ENCODE results near the gene SETD5.

The SETD5 gene

GRCh38 chr3:9387322-9387655, 10.1 kb upstream of the SETD5 start:
- no peak for DNase-seq (ENCODE audit: extremely low read depth, low read depth)
- TF ChIP-seq CTCF (IDR thresholded peaks at IDR 0.05; ENCODE audit: low read depth, low read length, missing control alignments) = no peak
- no peak overlapping the region for H3K4me3 ChIP-seq (replicated peaks; ENCODE audit: low read depth, low read length)

GRCh38 chr3:9388142-9388541, 9.3 kb upstream of the SETD5 start:
- TF ChIP-seq CTCF (IDR thresholded peaks at IDR 0.05; ENCODE audit: low read depth, low read length, missing control alignments) = no peak
- no peak overlapping the region for H3K4me3 ChIP-seq (replicated peaks; ENCODE audit: low read depth, low read length)
- no peak for DNase-seq (ENCODE audit: extremely low read depth, low read depth)

- no peak for DNase-seq (ENCODE audit: extremely low read depth, low read depth)
- TF ChIP-seq CTCF (IDR thresholded peaks at IDR 0.05; ENCODE audit: low read depth, low read length, missing control alignments) = no peak
- no peak overlapping the region for H3K4me3 ChIP-seq (replicated peaks; ENCODE audit: low read depth, low read length)
Measured at GRCh38 chr3:9388562-9389272, 8.7 kb upstream of the SETD5 start.

- H3K4me3 ChIP-seq (replicated peaks; ENCODE audit: low read depth, low read length) = no peak overlapping the region
- no peak for TF ChIP-seq CTCF (IDR thresholded peaks at IDR 0.05; ENCODE audit: low read depth, low read length, missing control alignments)
- no peak for DNase-seq (ENCODE audit: extremely low read depth, low read depth)
Measured at GRCh38 chr3:9390265-9390888, 7.0 kb upstream of the SETD5 start.

GRCh38 chr3:9392041-9392440, 5.4 kb upstream of the SETD5 start:
- H3K4me3 ChIP-seq (replicated peaks; ENCODE audit: low read depth, low read length) = no peak overlapping the region
- TF ChIP-seq CTCF (IDR thresholded peaks at IDR 0.05; ENCODE audit: low read depth, low read length, missing control alignments) = no peak
- DNase-seq (ENCODE audit: extremely low read depth, low read depth) = no peak

- peak overlapping the region; percentile 80 for H3K4me3 ChIP-seq (replicated peaks; ENCODE audit: low read depth, low read length)
- TF ChIP-seq CTCF (IDR thresholded peaks at IDR 0.05; ENCODE audit: low read depth, low read length, missing control alignments) = no peak
- DNase-seq (ENCODE audit: extremely low read depth, low read depth) = no peak
Measured at GRCh38 chr3:9395570-9396300, 1.7 kb upstream of the SETD5 start.

All from HFF-Myc (cell line).